Epidermal melanocyte (primary cell): ENCODE results near the gene LCOR.
"Not testable (repeated sequence)": the region's sequence is repeated elsewhere in the genome, so short reads cannot be mapped to it uniquely, and the experiment has no call there.

Experiments
- DNase-seq: peaks from one replicate; pipeline ENCODE4 v3.0.0; 2011; ENCODE audit warnings: low spot score; ENCODE audit not compliant: insufficient read length

Gene LCOR

GRCh38 chr10:97030894-97031293, 198.8 kb downstream of the LCOR start:
- no peak for DNase-seq

DNA sequence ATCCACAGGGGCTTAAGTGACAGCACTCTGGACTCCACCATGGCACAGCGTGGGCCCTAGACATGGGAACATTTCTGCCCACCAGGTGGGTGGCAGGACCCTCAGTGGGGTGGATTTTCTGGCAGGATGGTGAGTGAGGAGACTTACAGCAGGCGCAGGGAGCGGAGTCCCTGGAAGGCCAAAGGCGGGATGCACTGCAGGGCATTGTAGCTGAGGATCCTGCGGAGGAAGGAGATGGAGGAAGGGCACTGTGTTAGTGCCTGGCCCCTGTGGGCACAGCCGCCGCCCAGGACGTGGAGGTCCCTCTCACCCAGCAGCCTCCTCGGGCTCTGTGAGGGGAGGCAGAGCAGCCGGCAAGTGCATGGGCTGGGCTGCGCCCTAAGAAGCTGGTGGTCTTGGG, 199.4 kb downstream of the LCOR start:
- DNase-seq = no peak

- DNase-seq = no peak
These were observed 200.5 kb downstream of the LCOR start for GRCh38 chr10:97032624-97033023.

- not testable (repeated sequence) for DNase-seq
These were observed 201.7 kb downstream of the LCOR start for GRCh38 chr10:97033841-97034240.

GRCh38 chr10:97034301-97034700, 202.2 kb downstream of the LCOR start:
- no peak for DNase-seq

DNA sequence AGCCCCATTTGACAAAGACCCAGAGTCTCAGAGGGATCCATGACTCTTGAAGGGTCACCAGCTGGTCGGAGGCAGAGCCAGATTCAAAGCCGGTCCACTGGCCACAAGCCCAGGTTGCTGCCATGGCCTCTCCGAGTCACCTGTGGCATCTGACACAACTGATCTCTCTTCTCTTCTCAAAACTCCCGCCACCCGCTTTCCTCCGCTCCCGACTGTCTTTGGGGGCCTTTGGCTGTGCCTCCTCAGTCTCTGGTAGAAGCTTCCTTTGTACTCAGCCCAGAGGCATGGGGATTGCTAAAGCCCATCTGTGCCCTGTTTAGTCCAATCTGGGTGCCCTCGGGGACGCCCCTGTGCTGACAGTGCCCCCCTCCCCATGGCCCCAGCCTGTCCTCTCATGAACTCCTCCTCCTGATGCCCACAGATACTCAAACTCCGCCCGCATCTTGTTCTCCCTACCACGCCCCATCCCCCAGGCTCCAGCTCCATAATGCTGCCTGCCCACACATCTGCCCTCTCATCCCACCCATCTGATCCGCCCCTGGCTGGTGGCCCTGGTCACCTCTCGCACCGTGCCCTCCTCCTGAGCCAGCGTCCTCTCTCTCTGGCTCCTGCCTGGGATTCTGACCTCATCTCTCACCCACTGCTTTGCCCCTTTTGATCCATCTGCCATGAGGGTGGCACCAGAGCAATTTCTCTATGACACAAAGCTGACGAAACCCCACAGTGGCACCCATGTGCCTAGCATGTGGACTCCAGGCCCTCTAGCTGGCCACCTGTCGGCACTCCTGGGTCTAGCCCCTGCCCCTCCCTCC, 203.1 kb downstream of the LCOR start:
- DNase-seq = no peak

- DNase-seq = peak; percentile 89
These were observed 205.6 kb downstream of the LCOR start for GRCh38 chr10:97037365-97038361.

DNA sequence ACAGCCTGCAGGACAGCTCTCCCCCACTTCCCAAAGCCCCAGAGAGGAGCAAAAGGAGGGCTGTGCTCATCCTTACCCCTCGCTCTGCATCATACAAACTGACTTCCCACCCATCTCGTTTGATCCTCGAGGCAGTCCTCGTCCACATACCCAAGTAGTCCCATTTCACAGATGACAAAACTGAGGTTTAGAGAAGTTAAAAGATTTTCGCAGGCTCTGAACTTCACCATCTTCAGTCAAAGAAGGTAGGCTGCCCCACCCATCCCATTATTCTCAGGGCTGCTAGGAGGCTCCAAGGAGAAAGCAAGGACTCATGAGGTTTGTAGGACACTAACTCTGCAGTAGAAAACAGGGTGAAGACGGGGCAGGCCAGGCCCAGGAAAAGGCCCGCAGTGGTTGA, 206.6 kb downstream of the LCOR start:
- no peak for DNase-seq

GRCh38 chr10:97039538-97040247, 207.6 kb downstream of the LCOR start:
- no peak for DNase-seq

GRCh38 chr10:97040248-97040584, 208.1 kb downstream of the LCOR start:
- DNase-seq = no peak

- no peak for DNase-seq
These were observed 208.6 kb downstream of the LCOR start for GRCh38 chr10:97040706-97041105.

- DNase-seq = no peak
These were observed 210.0 kb downstream of the LCOR start for GRCh38 chr10:97042081-97042480.

DNA sequence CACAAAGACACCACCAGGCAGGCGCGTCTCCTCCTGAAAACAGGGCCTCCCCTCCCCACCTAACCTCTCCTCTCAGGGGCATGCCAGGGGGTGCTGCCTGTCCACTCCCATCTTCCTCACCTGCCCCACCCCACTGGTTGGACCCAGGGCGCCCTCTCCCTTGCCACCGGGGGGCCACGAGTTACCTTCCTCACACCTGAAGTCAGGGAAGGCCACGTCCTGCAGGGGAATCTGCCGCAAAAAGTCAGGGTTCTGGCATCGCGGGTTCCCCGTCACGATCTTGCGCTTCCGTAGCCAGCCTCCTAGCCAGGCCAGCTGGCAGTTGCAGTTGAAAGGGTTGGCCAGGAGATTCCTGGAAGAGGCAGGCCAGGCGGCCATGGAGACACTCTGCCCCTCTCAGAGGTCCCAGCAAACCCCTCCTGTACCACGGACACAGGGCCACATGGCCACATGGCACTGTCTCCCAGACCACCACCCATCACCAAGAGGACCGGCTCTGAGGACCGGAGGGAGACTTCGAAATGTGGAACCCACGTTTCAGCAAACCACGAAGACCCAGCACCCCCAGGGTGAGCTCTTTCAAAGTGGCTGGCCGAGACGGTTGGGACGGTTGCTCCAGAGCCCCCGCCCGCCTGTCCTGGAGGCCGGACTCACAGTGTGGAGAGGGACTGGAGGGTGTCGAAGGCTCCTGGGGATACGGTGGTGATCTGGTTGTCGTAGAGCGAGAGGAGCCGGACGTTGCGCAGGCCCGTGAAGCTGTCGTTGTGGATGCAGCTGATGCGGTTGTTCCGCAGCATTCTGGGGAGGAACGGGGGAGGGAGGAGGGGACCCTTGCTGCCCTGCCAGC, 210.8 kb downstream of the LCOR start:
- DNase-seq = no peak

GRCh38 chr10:97043563-97043855, 211.4 kb downstream of the LCOR start:
- DNase-seq = no peak
